HepG2 (cell line): Measurements from ENCODE around the gene LY6G5B. TPM values are rescaled to one million over a fixed set of nuclear protein-coding genes. Genes with fewer than 3 reads are reported as not detected.

ENCODE experiments used
- ATRX ChIP-seq: sonication (generic); formaldehyde crosslinking; IDR thresholded peaks from 2 replicates; pipeline ENCODE4 v1.4.0; 2020; ENCODE audit warnings: missing genetic modification reagents, borderline replicate concordance
- ISX ChIP-seq: sonication (generic); formaldehyde crosslinking; conservative IDR thresholded peaks from 2 replicates; pipeline ENCODE4 v1.5.0; 2020; ENCODE audit warnings: missing genetic modification reagents
- KAT8 ChIP-seq: IDR thresholded peaks from 2 replicates; pipeline ENCODE4 v1.6.1; 2016; ENCODE audit warnings: missing genetic modification reagents, missing compliant biosample characterization
- MBD4 ChIP-seq: IDR thresholded peaks from 2 replicates; pipeline ENCODE4 v1.6.1; 2012; ENCODE audit warnings: low read length, inconsistent platforms, borderline replicate concordance
- MTF1 ChIP-seq: sonication (generic); formaldehyde crosslinking; IDR thresholded peaks from 2 replicates; pipeline ENCODE4 v1.5.0; 2020; ENCODE audit warnings: missing genetic modification reagents
- RFX1 ChIP-seq: fragments of 450-650 bp; IDR thresholded peaks from 2 replicates; pipeline ENCODE4 v1.6.1; 2017
- SMAD3 ChIP-seq: sonication (generic); formaldehyde crosslinking; IDR thresholded peaks from 2 replicates; pipeline ENCODE4 v1.4.0; 2020; ENCODE audit warnings: missing genetic modification reagents
- SOX13 ChIP-seq, 3 experiments: fragments of 450-650 bp in 1 of 3; sonication (generic) in 1 of 3; formaldehyde crosslinking in 1 of 3; IDR thresholded peaks in 2 of 3; conservative IDR thresholded peaks in 1 of 3; 2 replicates each; pipeline versions ENCODE4 v1.5.0 to v1.6.1; 2016 to 2020; ENCODE audit warnings: antibody characterized with exemption in 1 of 3, mild to moderate bottlenecking in 1 of 3, missing compliant biosample characterization in 1 of 3, missing genetic modification reagents in 1 of 3, moderate library complexity in 1 of 3
- TFDP2 ChIP-seq: sonication (generic); formaldehyde crosslinking; IDR thresholded peaks from 2 replicates; pipeline ENCODE4 v1.4.0; 2020; ENCODE audit warnings: missing genetic modification reagents
- ZBTB34 ChIP-seq: sonication (generic); formaldehyde crosslinking; IDR thresholded peaks from 2 replicates; pipeline ENCODE4 v1.8.0; 2022; ENCODE audit warnings: mild to moderate bottlenecking, missing genetic modification reagents
- ZNF333 ChIP-seq: sonication (generic); formaldehyde crosslinking; IDR thresholded peaks from 2 replicates; pipeline ENCODE4 v1.4.0; 2020; ENCODE audit warnings: mild to moderate bottlenecking, missing genetic modification reagents, borderline replicate concordance
- ZNF577 ChIP-seq: sonication (generic); formaldehyde crosslinking; IDR thresholded peaks from 2 replicates; pipeline ENCODE4 v1.4.0; 2020; ENCODE audit warnings: mild to moderate bottlenecking, low read depth, missing genetic modification reagents, borderline replicate concordance
- ZSCAN29 ChIP-seq: sonication (generic); formaldehyde crosslinking; conservative IDR thresholded peaks from 2 replicates; pipeline ENCODE4 v1.4.0; 2020; ENCODE audit warnings: mild to moderate bottlenecking, missing genetic modification reagents
- polyA plus RNA-seq, 8 experiments: library from polyadenylated mRNA; depleted of rRNA in 3 of 8; stranded (reverse) in 7 of 8; unstranded in 1 of 8; fragments of >200 nt; fragmentation: Illumina TruSeq in 4 of 8; extraction: Trizol in 4 of 8; gene quantifications; 2 replicates each; pipeline versions ENCODE4 v1.2.1 to v1.2.3, GENCODE V29; 2011 to 2016; ENCODE audit warnings: low read depth in 4 of 8, missing spikeins in 1 of 8, mixed read lengths in 1 of 8; ENCODE audit not compliant: insufficient read depth in 1 of 8
- total RNA-seq, 5 experiments: library from RNA; depleted of rRNA; stranded (reverse); fragments of >200 nt; fragmentation: Illumina TruSeq; extraction: Trizol; gene quantifications; 2 replicates each; pipeline ENCODE4 v1.2.3, GENCODE V29; 2016; ENCODE audit warnings: low read depth in 1 of 5
- TF ChIP-seq, protein P1 (sequence below): sonication (generic); formaldehyde crosslinking; IDR thresholded peaks from 2 replicates; pipeline ENCODE4 v1.9.0; 2022; ENCODE audit warnings: missing genetic modification reagents, mild to moderate bottlenecking, borderline replicate concordance
- TF ChIP-seq, protein P2 (sequence below): sonication (generic); formaldehyde crosslinking; IDR thresholded peaks from 2 replicates; pipeline ENCODE4 v1.4.0; 2020; ENCODE audit warnings: missing genetic modification reagents
- TF ChIP-seq, protein P3 (sequence below): IDR thresholded peaks from 2 replicates; pipeline ENCODE4 v1.6.1; 2012; ENCODE audit warnings: inconsistent platforms
- TF ChIP-seq, protein P4 (sequence below): sonication (generic); formaldehyde crosslinking; IDR thresholded peaks from 2 replicates; pipeline ENCODE4 v1.5.0; 2020; ENCODE audit warnings: mild to moderate bottlenecking, missing genetic modification reagents, moderate library complexity

Gene LY6G5B
- total and polyA plus RNA-seq, 2 of the 13 experiments (the other 11 are each of a cell fraction or from before 2014, with no cell fraction given), result 7.8 to 15.7 TPM

DNA sequence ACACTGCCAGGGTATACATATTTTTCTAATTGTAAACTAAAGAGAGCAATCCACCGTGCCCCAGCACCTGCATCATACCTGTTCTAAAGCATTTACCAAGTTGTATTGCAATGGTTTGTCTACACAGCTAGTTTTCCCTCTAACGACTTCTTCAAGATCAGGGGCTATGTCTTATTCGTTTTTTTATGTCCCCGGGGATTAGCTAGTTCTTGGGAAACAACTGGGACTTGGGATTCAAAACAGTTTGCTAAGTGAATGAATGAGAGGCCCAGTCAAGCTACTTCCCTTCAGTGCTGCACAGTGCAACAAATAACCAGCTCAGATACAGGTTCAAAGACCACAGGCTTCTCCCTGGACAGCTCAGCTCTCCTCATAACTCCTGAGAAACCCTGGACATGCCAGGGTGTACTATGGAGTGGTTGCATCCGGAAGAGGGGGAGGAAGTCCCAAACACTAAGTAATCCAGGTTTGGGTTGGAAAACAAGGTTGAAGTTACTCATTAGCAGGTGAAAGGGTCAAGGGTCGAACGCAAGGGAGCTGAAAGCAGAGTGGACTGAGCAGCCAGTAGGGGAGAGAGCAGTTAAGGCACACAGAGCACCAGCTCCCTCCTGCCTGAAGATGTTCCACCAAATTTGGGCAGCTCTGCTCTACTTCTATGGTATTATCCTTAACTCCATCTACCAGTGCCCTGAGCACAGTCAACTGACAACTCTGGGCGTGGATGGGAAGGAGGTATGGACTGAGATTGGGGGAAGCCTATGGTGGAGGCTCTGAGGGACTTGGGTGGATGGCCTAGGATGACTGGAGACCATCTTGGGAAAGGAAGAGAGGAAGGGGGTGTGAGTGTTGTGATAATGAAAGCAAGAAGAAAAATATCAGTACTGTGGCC is 14.2 kb upstream of the LY6G5B start, which contains the start of gene APOM (continued):
- TF ChIP-seq, protein P1, sequence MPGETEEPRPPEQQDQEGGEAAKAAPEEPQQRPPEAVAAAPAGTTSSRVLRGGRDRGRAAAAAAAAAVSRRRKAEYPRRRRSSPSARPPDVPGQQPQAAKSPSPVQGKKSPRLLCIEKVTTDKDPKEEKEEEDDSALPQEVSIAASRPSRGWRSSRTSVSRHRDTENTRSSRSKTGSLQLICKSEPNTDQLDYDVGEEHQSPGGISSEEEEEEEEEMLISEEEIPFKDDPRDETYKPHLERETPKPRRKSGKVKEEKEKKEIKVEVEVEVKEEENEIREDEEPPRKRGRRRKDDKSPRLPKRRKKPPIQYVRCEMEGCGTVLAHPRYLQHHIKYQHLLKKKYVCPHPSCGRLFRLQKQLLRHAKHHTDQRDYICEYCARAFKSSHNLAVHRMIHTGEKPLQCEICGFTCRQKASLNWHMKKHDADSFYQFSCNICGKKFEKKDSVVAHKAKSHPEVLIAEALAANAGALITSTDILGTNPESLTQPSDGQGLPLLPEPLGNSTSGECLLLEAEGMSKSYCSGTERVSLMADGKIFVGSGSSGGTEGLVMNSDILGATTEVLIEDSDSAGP, result peak; percentile 85
- no peak for TF ChIP-seq MBD4
- TF ChIP-seq, protein P2, sequence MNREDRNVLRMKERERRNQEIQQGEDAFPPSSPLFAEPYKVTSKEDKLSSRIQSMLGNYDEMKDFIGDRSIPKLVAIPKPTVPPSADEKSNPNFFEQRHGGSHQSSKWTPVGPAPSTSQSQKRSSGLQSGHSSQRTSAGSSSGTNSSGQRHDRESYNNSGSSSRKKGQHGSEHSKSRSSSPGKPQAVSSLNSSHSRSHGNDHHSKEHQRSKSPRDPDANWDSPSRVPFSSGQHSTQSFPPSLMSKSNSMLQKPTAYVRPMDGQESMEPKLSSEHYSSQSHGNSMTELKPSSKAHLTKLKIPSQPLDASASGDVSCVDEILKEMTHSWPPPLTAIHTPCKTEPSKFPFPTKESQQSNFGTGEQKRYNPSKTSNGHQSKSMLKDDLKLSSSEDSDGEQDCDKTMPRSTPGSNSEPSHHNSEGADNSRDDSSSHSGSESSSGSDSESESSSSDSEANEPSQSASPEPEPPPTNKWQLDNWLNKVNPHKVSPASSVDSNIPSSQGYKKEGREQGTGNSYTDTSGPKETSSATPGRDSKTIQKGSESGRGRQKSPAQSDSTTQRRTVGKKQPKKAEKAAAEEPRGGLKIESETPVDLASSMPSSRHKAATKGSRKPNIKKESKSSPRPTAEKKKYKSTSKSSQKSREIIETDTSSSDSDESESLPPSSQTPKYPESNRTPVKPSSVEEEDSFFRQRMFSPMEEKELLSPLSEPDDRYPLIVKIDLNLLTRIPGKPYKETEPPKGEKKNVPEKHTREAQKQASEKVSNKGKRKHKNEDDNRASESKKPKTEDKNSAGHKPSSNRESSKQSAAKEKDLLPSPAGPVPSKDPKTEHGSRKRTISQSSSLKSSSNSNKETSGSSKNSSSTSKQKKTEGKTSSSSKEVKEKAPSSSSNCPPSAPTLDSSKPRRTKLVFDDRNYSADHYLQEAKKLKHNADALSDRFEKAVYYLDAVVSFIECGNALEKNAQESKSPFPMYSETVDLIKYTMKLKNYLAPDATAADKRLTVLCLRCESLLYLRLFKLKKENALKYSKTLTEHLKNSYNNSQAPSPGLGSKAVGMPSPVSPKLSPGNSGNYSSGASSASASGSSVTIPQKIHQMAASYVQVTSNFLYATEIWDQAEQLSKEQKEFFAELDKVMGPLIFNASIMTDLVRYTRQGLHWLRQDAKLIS (CRISPR knock-in tag), result no peak
- TF ChIP-seq, protein P3, sequence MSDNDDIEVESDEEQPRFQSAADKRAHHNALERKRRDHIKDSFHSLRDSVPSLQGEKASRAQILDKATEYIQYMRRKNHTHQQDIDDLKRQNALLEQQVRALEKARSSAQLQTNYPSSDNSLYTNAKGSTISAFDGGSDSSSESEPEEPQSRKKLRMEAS, result no peak
- no peak for TF ChIP-seq MTF1 (CRISPR knock-in tag)
- TF ChIP-seq RFX1, result no peak
- TF ChIP-seq SMAD3 (CRISPR knock-in tag), result peak; percentile 89
- no peak for TF ChIP-seq ZNF577 (CRISPR knock-in tag)
- TF ChIP-seq, protein P4, sequence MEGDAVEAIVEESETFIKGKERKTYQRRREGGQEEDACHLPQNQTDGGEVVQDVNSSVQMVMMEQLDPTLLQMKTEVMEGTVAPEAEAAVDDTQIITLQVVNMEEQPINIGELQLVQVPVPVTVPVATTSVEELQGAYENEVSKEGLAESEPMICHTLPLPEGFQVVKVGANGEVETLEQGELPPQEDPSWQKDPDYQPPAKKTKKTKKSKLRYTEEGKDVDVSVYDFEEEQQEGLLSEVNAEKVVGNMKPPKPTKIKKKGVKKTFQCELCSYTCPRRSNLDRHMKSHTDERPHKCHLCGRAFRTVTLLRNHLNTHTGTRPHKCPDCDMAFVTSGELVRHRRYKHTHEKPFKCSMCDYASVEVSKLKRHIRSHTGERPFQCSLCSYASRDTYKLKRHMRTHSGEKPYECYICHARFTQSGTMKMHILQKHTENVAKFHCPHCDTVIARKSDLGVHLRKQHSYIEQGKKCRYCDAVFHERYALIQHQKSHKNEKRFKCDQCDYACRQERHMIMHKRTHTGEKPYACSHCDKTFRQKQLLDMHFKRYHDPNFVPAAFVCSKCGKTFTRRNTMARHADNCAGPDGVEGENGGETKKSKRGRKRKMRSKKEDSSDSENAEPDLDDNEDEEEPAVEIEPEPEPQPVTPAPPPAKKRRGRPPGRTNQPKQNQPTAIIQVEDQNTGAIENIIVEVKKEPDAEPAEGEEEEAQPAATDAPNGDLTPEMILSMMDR (CRISPR knock-in tag), result peak; percentile 47
- TF ChIP-seq TFDP2 (CRISPR knock-in tag), result peak; percentile 60
- no peak for TF ChIP-seq ATRX (CRISPR knock-in tag)
- peak; percentile 97 for TF ChIP-seq ZSCAN29 (CRISPR knock-in tag)
- peak; percentile 92 for TF ChIP-seq KAT8 (CRISPR knock-in tag)
- TF ChIP-seq SOX13 (IDR thresholded peaks at IDR 0.05), result peak; percentile 59; the same call in 1 of the 2 replicates
- peak in 1 of 2 experiments; percentile 90; a peak in 2 of 4 replicates for TF ChIP-seq SOX13 (CRISPR knock-in tag; conservative IDR thresholded peaks at IDR 0.05 in 1 of 2, IDR thresholded peaks at IDR 0.05 in 1 of 2)
- peak; percentile 63; the same call in 1 of the 2 replicates for TF ChIP-seq ISX (CRISPR knock-in tag)
- TF ChIP-seq ZBTB34, result peak; percentile 95
- TF ChIP-seq ZNF333 (CRISPR knock-in tag), result peak; percentile 57
